K562 (cell line): ENCODE results near the gene CRPPA. TPM values are rescaled to one million over a fixed set of nuclear protein-coding genes. Genes with fewer than 3 reads are reported as not detected.

Experiments
- ATF7 ChIP-seq: fragments of 450-650 bp; IDR thresholded peaks from 2 replicates; pipeline ENCODE4 v1.7.1; 2014; ENCODE audit warnings: mild to moderate bottlenecking, moderate library complexity
- E2F6 ChIP-seq, 2 experiments: IDR thresholded peaks; 2 replicates each; pipeline ENCODE4 v1.6.1; 2011; ENCODE audit warnings: borderline replicate concordance in 1 of 2, control low read depth in 1 of 2, low read depth in 1 of 2, low read length in 1 of 2, mild to moderate bottlenecking in 1 of 2, mixed read lengths in 1 of 2, moderate library complexity in 1 of 2; ENCODE audit not compliant: insufficient read depth in 1 of 2, insufficient read length in 1 of 2, poor library complexity in 1 of 2, severe bottlenecking in 1 of 2; ENCODE audit errors: extremely low read depth in 1 of 2
- ELF4 ChIP-seq: fragments of 450-650 bp; formaldehyde crosslinking; IDR thresholded peaks from 2 replicates; pipeline ENCODE4 v1.4.0; 2022; ENCODE audit warnings: missing genetic modification characterization
- HES1 ChIP-seq: fragments of 450-650 bp; IDR thresholded peaks from 2 replicates; pipeline ENCODE4 v1.6.1; 2016; ENCODE audit warnings: low read depth, mild to moderate bottlenecking, moderate library complexity
- HMG20B ChIP-seq: fragments of 250-450 bp; sonication (Bioruptor Pico); IDR thresholded peaks from 2 replicates; pipeline ENCODE4 v1.5.0; 2021; ENCODE audit warnings: mild to moderate bottlenecking
- IFI16 ChIP-seq: fragments of 250-450 bp; sonication (Bioruptor Pico); IDR thresholded peaks from 2 replicates; pipeline ENCODE4 v2.1.2; 2022; ENCODE audit warnings: mild to moderate bottlenecking, inconsistent platforms
- RAD21 ChIP-seq, 2 experiments: fragments of 250-450 bp in 1 of 2; fragments of 450-650 bp in 1 of 2; sonication (Bioruptor Pico) in 1 of 2; formaldehyde crosslinking in 1 of 2; IDR thresholded peaks in 1 of 2; conservative IDR thresholded peaks in 1 of 2; 2 replicates each; pipeline versions ENCODE4 v1.4.0 to v1.8.0; 2020 to 2022; ENCODE audit warnings: mild to moderate bottlenecking in 2 of 2, moderate library complexity in 1 of 2
- SFPQ ChIP-seq: fragments of 200-400 bp; formaldehyde crosslinking; IDR thresholded peaks from 2 replicates; pipeline ENCODE4 v1.6.1; 2017; ENCODE audit warnings: mild to moderate bottlenecking, low read depth, low read length, moderate library complexity
- SMAD1 ChIP-seq: fragments of 150-350 bp; IDR thresholded peaks from 2 replicates; pipeline ENCODE4 v1.6.1; 2014; ENCODE audit warnings: low read length, low read depth; ENCODE audit not compliant: partially characterized antibody
- SREBF1 ChIP-seq: fragments of 150-350 bp; IDR thresholded peaks from 2 replicates; pipeline ENCODE4 v1.6.1; 2014; ENCODE audit warnings: antibody characterized with exemption, low read depth, low read length, borderline replicate concordance
- TAL1 ChIP-seq: fragments of 450-650 bp; IDR thresholded peaks from 2 replicates; pipeline ENCODE4 v1.6.1; 2016; ENCODE audit warnings: mild to moderate bottlenecking
- THRA ChIP-seq: fragments of 450-650 bp; IDR thresholded peaks from 2 replicates; pipeline ENCODE4 v1.6.1; 2017; ENCODE audit warnings: mild to moderate bottlenecking, moderate library complexity
- XRCC5 ChIP-seq: fragments of 200-400 bp; formaldehyde crosslinking; IDR thresholded peaks from 2 replicates; pipeline ENCODE4 v1.6.1; 2017; ENCODE audit warnings: low read depth, mild to moderate bottlenecking, low read length
- ZNF24 ChIP-seq: fragments of 450-650 bp; IDR thresholded peaks from 2 replicates; pipeline ENCODE4 v1.6.1; 2016
- ZNF436 ChIP-seq: fragments of 250-450, 450-650 bp; sonication (Bioruptor Pico); formaldehyde crosslinking; IDR thresholded peaks from 2 replicates; pipeline ENCODE4 v1.7.0; 2020; ENCODE audit warnings: mild to moderate bottlenecking
- polyA plus RNA-seq, 8 experiments: library from polyadenylated mRNA; depleted of rRNA in 4 of 8; stranded (reverse) in 5 of 8; unstranded in 3 of 8; fragments of >200 nt; fragmentation: Nextera tagmentation in 2 of 8; fragmentation: Illumina TruSeq in 1 of 8; extraction: Ambion mirVana in 2 of 8; extraction: Trizol in 1 of 8; gene quantifications; 2 replicates each; pipeline versions ENCODE4 v1.2.1 to v1.2.3, GENCODE V29; 2011 to 2014; ENCODE audit warnings: inconsistent platforms in 1 of 8, missing spikeins in 1 of 8
- total RNA-seq, 7 experiments: library from RNA; depleted of rRNA in 6 of 7; stranded (reverse); fragments of >200 nt in 6 of 7; fragmentation: Illumina TruSeq in 2 of 7; extraction: Trizol in 2 of 7; gene quantifications; 2 replicates each; pipeline versions ENCODE4 v1.2.1 to v1.2.3, GENCODE V29; 2011 to 2021; ENCODE audit warnings: low replicate concordance in 1 of 7

CRPPA gene
- total and polyA plus RNA-seq, 9 of the 15 experiments (the other 6 are each of a cell fraction or from before 2014, with no cell fraction given) = 3.9 to 14.4 (median 7.8) TPM

- TF ChIP-seq ZNF24 (0 out of 2 replicates have a peak, but pooled peaks have one; percentile 32), ZNF436 (CRISPR knock-in tag) (no peak), THRA (no peak), HES1 (peak; percentile 57), ATF7 (peak; percentile 59), HMG20B (CRISPR knock-in tag) (peak; percentile 62; the same call in 1 of the 2 replicates), IFI16 (no peak), XRCC5 (no peak; the same call in 1 of the 2 replicates), SREBF1 (no peak), ELF4 (CRISPR knock-in tag) (peak; percentile 92), SMAD1 (peak; percentile 44), TAL1 (0 out of 2 replicates have a peak, but pooled peaks have one; percentile 10), SFPQ (no peak), RAD21 (CRISPR knock-in tag; conservative IDR thresholded peaks at IDR 0.05 in 1 of 2, IDR thresholded peaks at IDR 0.05 in 1 of 2) (peak; percentile 30 to 32; a peak in 3 of 4 replicates), E2F6 (IDR thresholded peaks at IDR 0.05; ENCODE audit: borderline replicate concordance in 1 of 2, extremely low read depth in 1 of 2, insufficient read depth in 1 of 2, insufficient read length in 1 of 2, low read depth in 1 of 2, low read length in 1 of 2, poor library complexity in 1 of 2, severe bottlenecking in 1 of 2) (peak; percentile 9 to 64)
Measured at GRCh38 chr7:16420649-16421332, 547 bp downstream of the CRPPA start (continued).
